ENCODE measurements around the gene PCDHGC3. TPM values are rescaled to one million over a fixed set of nuclear protein-coding genes. Genes with fewer than 3 reads are reported as not detected.
A peak's percentile ranks its signal among the peaks of the same experiment; 100 is the strongest.

Gene PCDHGC3
- total and polyA plus RNA-seq, 2 of the 4 experiments (the other 2 are of a cell fraction) = 21.1 to 72.1 TPM

DNA sequence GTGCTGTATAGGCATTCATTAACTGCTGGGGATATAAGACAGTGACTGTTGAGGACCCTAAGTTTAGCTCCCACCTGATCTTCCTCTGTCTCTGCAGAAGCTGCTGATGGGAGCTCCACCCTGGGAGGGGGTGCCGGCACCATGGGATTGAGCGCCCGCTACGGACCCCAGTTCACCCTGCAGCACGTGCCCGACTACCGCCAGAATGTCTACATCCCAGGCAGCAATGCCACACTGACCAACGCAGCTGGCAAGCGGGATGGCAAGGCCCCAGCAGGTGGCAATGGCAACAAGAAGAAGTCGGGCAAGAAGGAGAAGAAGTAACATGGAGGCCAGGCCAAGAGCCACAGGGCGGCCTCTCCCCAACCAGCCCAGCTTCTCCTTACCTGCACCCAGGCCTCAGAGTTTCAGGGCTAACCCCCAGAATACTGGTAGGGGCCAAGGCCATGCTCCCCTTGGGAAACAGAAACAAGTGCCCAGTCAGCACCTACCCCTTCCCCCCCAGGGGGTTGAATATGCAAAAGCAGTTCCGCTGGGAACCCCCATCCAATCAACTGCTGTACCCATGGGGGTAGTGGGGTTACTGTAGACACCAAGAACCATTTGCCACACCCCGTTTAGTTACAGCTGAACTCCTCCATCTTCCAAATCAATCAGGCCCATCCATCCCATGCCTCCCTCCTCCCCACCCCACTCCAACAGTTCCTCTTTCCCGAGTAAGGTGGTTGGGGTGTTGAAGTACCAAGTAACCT, 35.3 kb downstream of the PCDHGC3 start:
- Histone ChIP-seq H3K18ac (ENCODE audit: low read depth, low read length) (no peak overlapping the region), H4K91ac (ENCODE audit: insufficient read depth, low read depth, low read length) (no peak overlapping the region), H3K14ac (replicated peaks; ENCODE audit: low read depth, low read length) (no peak overlapping the region), H4K20me1 (ENCODE audit: insufficient read depth, low read length) (peaks cover 16% of the 10 kb centered on the region), H2AK5ac (ENCODE audit: low read depth, low read length) (0 out of 2 replicates have a peak overlapping the region, but pooled peaks have one; percentile 4), H3K4me2 (ENCODE audit: low read depth, low read length) (no peak overlapping the region), H4K8ac (ENCODE audit: low read depth in 2 of 2, low read length in 2 of 2) (no peak overlapping the region), H2BK120ac (ENCODE audit: low read depth, low read length) (no peak overlapping the region), H3K36me3 (ENCODE audit: control insufficient read depth, insufficient read depth, low read length) (peaks cover 27% of the 10 kb centered on the region), H4K5ac (ENCODE audit: low read depth, low read length) (no peak overlapping the region), H3K9ac (ENCODE audit: low read depth, low read length) (no peak overlapping the region), H2BK15ac (ENCODE audit: low read depth, low read length) (no peak overlapping the region), H3K4ac (ENCODE audit: low read depth, low read length) (no peak overlapping the region; the same call in 1 of the 2 replicates), H3K27me3 (ENCODE audit: control insufficient read depth, insufficient read depth, low read length) (no peaks in the 10 kb centered on the region), H3K79me1 (ENCODE audit: low read depth in 1 of 2, low read length in 2 of 2) (peaks cover 6 to 49% of the 10 kb centered on the region in 2 experiments), H3K9me1 (ENCODE audit: insufficient read depth, low read length) (peaks cover 28% of the 10 kb centered on the region), H3K23ac (ENCODE audit: low read depth, low read length) (no peak overlapping the region), H3K4me1 (ENCODE audit: control insufficient read depth, insufficient read depth, low read length) (peaks cover 53% of the 10 kb centered on the region), H2AK9ac (replicated peaks; ENCODE audit: low read depth, low read length, poor library complexity) (no peak overlapping the region), H2BK20ac (ENCODE audit: low read depth, low read length) (no peak overlapping the region), H3K27ac (ENCODE audit: insufficient read depth, low read length) (no peak overlapping the region), H3K9me3 (ENCODE audit: control insufficient read depth, insufficient read depth, low read length) (no peaks in the 10 kb centered on the region), H2BK5ac (ENCODE audit: low read depth, low read length, poor library complexity, severe bottlenecking) (no peak overlapping the region), H3K56ac (ENCODE audit: extremely low read depth, insufficient read depth, low read length) (no peak overlapping the region), H3K4me3 (ENCODE audit: insufficient read depth, low read depth, low read length) (no peak overlapping the region), H2AFZ (replicated peaks; ENCODE audit: low read length, poor library complexity) (no peak overlapping the region)
- ATAC-seq (ENCODE audit: low read depth) = no peak
- intact Hi-C loops (cut with micrococcal nuclease) = no loop called here
- DNase-seq = no peak
- dilution Hi-C loops (cut with HindIII; ENCODE audit: low sequenced_read_pairs, unreplicated experiment) = no loop called here
- in situ Hi-C loops (cut with MboI; ENCODE audit: low sequenced_read_pairs) = no loop called here
- BruUV-seq (replicated peaks) = no TSS peak
- ChIA-PET POLR2A (ENCODE audit: unreplicated experiment) (no interaction called here), CTCF (interaction anchor here (0.6 kb wide), 1 partner anchor 72 kb away, joined by 3 read pairs; no protein-coding TSS in a partner anchor)
- WGBS, 2 experiments (ENCODE audit: extremely low coverage in 2 of 2, insufficient read length in 1 of 2) = 100% methylated on average over 3 of the region's 14 CpGs; no CpG with 5 or more reads in 1 of the 2 experiments
- TF ChIP-seq POLR2A (IDR thresholded peaks at IDR 0.05; ENCODE audit: low read depth, low read length) (no peak), NFE2L2 (IDR thresholded peaks at IDR 0.05; ENCODE audit: low read depth, low read length) (no peak), CEBPB (IDR thresholded peaks at IDR 0.05; ENCODE audit: low read depth, low read length) (no peak), RAD21 (IDR thresholded peaks at IDR 0.05; ENCODE audit: low read length) (no peak), BHLHE40 (IDR thresholded peaks at IDR 0.05; ENCODE audit: low read depth, low read length) (no peak), MAZ (IDR thresholded peaks at IDR 0.05; ENCODE audit: borderline replicate concordance, low read depth, low read length) (no peak), MXI1 (IDR thresholded peaks at IDR 0.05; ENCODE audit: borderline replicate concordance, low read depth, low read length) (no peak), RFX5 (IDR thresholded peaks at IDR 0.05; ENCODE audit: low read depth, low read length) (no peak), SMC3 (IDR thresholded peaks at IDR 0.05; ENCODE audit: low read depth, low read length) (no peak), CTCF (conservative IDR thresholded peaks at IDR 0.05; ENCODE audit: low read depth, low read length) (no peak), CHD1 (IDR thresholded peaks at IDR 0.05; ENCODE audit: low read depth, low read length) (no peak), MAFK (IDR thresholded peaks at IDR 0.05; ENCODE audit: low read depth, low read length) (no peak), RCOR1 (IDR thresholded peaks at IDR 0.05; ENCODE audit: insufficient replicate concordance, low read length) (no peak)
- TF ChIP-seq, protein P1, sequence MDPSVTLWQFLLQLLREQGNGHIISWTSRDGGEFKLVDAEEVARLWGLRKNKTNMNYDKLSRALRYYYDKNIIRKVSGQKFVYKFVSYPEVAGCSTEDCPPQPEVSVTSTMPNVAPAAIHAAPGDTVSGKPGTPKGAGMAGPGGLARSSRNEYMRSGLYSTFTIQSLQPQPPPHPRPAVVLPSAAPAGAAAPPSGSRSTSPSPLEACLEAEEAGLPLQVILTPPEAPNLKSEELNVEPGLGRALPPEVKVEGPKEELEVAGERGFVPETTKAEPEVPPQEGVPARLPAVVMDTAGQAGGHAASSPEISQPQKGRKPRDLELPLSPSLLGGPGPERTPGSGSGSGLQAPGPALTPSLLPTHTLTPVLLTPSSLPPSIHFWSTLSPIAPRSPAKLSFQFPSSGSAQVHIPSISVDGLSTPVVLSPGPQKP (IDR thresholded peaks at IDR 0.05; ENCODE audit: borderline replicate concordance, low read depth, low read length) = no peak
- TF ChIP-seq, protein P2, sequence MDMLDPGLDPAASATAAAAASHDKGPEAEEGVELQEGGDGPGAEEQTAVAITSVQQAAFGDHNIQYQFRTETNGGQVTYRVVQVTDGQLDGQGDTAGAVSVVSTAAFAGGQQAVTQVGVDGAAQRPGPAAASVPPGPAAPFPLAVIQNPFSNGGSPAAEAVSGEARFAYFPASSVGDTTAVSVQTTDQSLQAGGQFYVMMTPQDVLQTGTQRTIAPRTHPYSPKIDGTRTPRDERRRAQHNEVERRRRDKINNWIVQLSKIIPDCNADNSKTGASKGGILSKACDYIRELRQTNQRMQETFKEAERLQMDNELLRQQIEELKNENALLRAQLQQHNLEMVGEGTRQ (IDR thresholded peaks at IDR 0.05; ENCODE audit: low read depth, low read length) = no peak

Measured in IMR-90 (cell line).